Measurements from ENCODE around the gene KRTAP2-2. TPM values are rescaled to one million over a fixed set of nuclear protein-coding genes. Genes with fewer than 3 reads are reported as not detected.

The KRTAP2-2 gene
- total RNA-seq, 2 donors from 2014 or later: not detected

GRCh38 chr17:41020336-41020735 lies 34.7 kb downstream of the KRTAP2-2 start:
- DNase-seq: no peak
- Mint-ChIP-seq H3K9me3 (no peaks in the 10 kb centered on the region), H3K27me3 (ENCODE audit: insufficient read depth) (peaks cover 2% of the 10 kb centered on the region), H3K4me3 (no peak overlapping the region), H3K27ac (no peak overlapping the region), H3K36me3 (ENCODE audit: low read depth) (no peaks in the 10 kb centered on the region), H3K4me1 (peaks cover 3% of the 10 kb centered on the region)
- no peak overlapping the region for H3K4me3 ChIP-seq (ENCODE audit: low read length)
- no peaks in the 10 kb centered on the region for H3K27me3 ChIP-seq (ENCODE audit: control insufficient read depth, insufficient read depth, low read length, poor library complexity, severe bottlenecking)
- TF ChIP-seq, protein P1, sequence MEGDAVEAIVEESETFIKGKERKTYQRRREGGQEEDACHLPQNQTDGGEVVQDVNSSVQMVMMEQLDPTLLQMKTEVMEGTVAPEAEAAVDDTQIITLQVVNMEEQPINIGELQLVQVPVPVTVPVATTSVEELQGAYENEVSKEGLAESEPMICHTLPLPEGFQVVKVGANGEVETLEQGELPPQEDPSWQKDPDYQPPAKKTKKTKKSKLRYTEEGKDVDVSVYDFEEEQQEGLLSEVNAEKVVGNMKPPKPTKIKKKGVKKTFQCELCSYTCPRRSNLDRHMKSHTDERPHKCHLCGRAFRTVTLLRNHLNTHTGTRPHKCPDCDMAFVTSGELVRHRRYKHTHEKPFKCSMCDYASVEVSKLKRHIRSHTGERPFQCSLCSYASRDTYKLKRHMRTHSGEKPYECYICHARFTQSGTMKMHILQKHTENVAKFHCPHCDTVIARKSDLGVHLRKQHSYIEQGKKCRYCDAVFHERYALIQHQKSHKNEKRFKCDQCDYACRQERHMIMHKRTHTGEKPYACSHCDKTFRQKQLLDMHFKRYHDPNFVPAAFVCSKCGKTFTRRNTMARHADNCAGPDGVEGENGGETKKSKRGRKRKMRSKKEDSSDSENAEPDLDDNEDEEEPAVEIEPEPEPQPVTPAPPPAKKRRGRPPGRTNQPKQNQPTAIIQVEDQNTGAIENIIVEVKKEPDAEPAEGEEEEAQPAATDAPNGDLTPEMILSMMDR (conservative IDR thresholded peaks at IDR 0.05): no peak
- H3K36me3 ChIP-seq (ENCODE audit: control insufficient read depth, insufficient read depth, low read length): no peaks in the 10 kb centered on the region
- H3K9ac ChIP-seq (ENCODE audit: extremely low read depth, low read length, poor library complexity, severe bottlenecking): no peak overlapping the region
- H3K27ac ChIP-seq (ENCODE audit: low read depth, low read length): no peak overlapping the region
- no peaks in the 10 kb centered on the region for H3K4me1 ChIP-seq (ENCODE audit: control insufficient read depth, insufficient read depth, low read length)
- H3K9me3 ChIP-seq (ENCODE audit: control insufficient read depth, low read length): no peaks in the 10 kb centered on the region

DNA sequence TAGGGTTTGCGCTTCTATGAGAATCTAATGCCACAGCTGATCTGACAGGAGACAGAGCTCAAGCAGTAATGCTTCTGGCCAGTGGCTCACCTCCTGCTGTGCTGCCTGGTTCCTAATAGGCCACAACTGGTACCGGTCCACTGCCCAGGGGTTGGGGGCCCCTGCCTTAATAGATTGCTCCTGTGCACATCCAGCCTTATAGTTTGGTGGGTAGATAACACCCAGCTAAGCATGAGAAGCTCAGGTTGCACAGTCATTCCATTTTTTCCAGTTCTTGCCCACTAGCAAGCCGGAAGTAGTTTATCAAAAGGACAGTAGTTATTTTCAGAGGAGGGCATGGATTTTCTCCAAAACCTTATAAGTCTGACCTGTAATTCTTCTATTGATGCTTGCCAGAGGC lies 35.6 kb downstream of the KRTAP2-2 start:
- H3K4me1 ChIP-seq (ENCODE audit: control insufficient read depth, insufficient read depth, low read length): no peaks in the 10 kb centered on the region
- H3K36me3 Mint-ChIP-seq (ENCODE audit: low read depth): no peaks in the 10 kb centered on the region
- no peak overlapping the region for H3K27ac Mint-ChIP-seq
- no peaks in the 10 kb centered on the region for H3K9me3 Mint-ChIP-seq
- H3K27me3 Mint-ChIP-seq (ENCODE audit: insufficient read depth): no peaks in the 10 kb centered on the region
- no peaks in the 10 kb centered on the region for H3K27me3 ChIP-seq (ENCODE audit: control insufficient read depth, insufficient read depth, low read length, poor library complexity, severe bottlenecking)
- no peaks in the 10 kb centered on the region for H3K9me3 ChIP-seq (ENCODE audit: control insufficient read depth, low read length)
- DNase-seq: no peak
- no peak overlapping the region for H3K4me3 Mint-ChIP-seq
- H3K36me3 ChIP-seq (ENCODE audit: control insufficient read depth, insufficient read depth, low read length): no peaks in the 10 kb centered on the region
- peaks cover 3% of the 10 kb centered on the region for H3K4me1 Mint-ChIP-seq
- no peak overlapping the region for H3K27ac ChIP-seq (ENCODE audit: low read depth, low read length)
- TF ChIP-seq, protein P1 (conservative IDR thresholded peaks at IDR 0.05): no peak
- WGBS, 2 experiments (ENCODE audit: insufficient coverage in 1 of 2, insufficient read length in 1 of 2): 92 to 100% methylated on average over 2 to 3 of the region's 3 CpGs
- H3K9ac ChIP-seq (ENCODE audit: extremely low read depth, low read length, poor library complexity, severe bottlenecking): no peak overlapping the region
- no peak overlapping the region for H3K4me3 ChIP-seq (ENCODE audit: low read length)

DNA sequence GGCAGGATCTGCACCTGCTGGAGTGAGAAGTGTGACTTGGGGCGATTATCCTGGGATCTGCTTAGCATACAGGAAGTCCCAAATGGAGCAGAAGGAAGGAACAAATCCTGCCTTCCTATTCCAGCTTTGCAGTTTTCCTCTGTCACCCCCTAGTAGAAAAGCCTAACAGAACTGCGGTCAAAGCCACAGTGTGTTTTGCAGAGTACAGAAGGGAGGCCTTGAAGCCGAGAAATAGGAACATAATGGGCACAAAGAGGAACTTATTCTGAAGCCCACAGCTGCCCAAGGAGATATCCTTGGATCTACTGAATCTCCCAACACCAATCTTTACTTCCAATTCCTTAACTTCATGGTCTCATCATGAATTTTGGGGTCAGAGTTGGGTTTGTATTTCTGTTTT lies 36.5 kb downstream of the KRTAP2-2 start:
- H3K4me3 ChIP-seq (ENCODE audit: low read length): no peak overlapping the region
- no peak for DNase-seq
- TF ChIP-seq, protein P1 (conservative IDR thresholded peaks at IDR 0.05): no peak
- no peaks in the 10 kb centered on the region for H3K36me3 Mint-ChIP-seq (ENCODE audit: low read depth)
- H3K9me3 ChIP-seq (ENCODE audit: control insufficient read depth, low read length): no peaks in the 10 kb centered on the region
- no peaks in the 10 kb centered on the region for H3K36me3 ChIP-seq (ENCODE audit: control insufficient read depth, insufficient read depth, low read length)
- peaks cover 3% of the 10 kb centered on the region for H3K4me1 Mint-ChIP-seq
- H3K27me3 ChIP-seq (ENCODE audit: control insufficient read depth, insufficient read depth, low read length, poor library complexity, severe bottlenecking): no peaks in the 10 kb centered on the region
- H3K9ac ChIP-seq (ENCODE audit: extremely low read depth, low read length, poor library complexity, severe bottlenecking): no peak overlapping the region
- H3K27ac Mint-ChIP-seq: no peak overlapping the region
- 85 to 100% methylated on average over 1 to 3 of the region's 3 CpGs for WGBS, 2 experiments (ENCODE audit: insufficient coverage in 1 of 2, insufficient read length in 1 of 2)
- no peaks in the 10 kb centered on the region for H3K4me1 ChIP-seq (ENCODE audit: control insufficient read depth, insufficient read depth, low read length)
- H3K4me3 Mint-ChIP-seq: no peak overlapping the region
- no peaks in the 10 kb centered on the region for H3K27me3 Mint-ChIP-seq (ENCODE audit: insufficient read depth)
- H3K27ac ChIP-seq (ENCODE audit: low read depth, low read length): no peak overlapping the region
- H3K9me3 Mint-ChIP-seq: no peaks in the 10 kb centered on the region
